Stimulated activated CD4-positive, alpha-beta T cell treated with anti-CD3 and anti-CD28 coated beads, Interleukin-4, amount 100 ng/mL, for 4 hours (primary cell): ENCODE measurements around the gene FAM170B.

ENCODE experiments used
- DNase-seq, 2 experiments: peaks; one replicate each; pipeline ENCODE4 v3.0.0-alpha.2; 2020

FAM170B gene

GRCh38 chr10:49133706-49134248, at the start of gene FAM170B:
Gene FAM170B, minus strand, starts transcription at chr10:49134021. Its CDS starts 103 bp downstream, at chr10:49133918.
- no peak for DNase-seq

DNA sequence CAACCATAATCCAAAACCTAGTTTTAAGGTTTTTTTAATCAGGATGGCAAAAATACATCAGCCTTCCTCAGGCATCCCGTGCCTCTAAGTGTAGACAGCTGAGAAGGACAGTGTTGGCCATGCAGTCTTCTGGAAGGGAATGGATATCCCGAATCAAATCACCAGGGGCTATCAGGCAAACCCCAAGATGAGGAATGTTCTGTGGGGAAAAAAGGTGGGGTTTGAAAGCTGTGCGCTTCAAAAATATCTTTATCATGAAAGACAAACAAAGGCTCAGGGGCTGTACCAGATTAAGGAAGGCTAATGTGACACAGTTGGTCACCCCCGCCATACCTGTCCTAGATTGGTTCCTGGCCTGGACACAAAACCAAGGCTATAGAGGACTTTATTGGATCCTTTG, 49.0 kb upstream of the FAM170B start:
- DNase-seq: no peak

DNA sequence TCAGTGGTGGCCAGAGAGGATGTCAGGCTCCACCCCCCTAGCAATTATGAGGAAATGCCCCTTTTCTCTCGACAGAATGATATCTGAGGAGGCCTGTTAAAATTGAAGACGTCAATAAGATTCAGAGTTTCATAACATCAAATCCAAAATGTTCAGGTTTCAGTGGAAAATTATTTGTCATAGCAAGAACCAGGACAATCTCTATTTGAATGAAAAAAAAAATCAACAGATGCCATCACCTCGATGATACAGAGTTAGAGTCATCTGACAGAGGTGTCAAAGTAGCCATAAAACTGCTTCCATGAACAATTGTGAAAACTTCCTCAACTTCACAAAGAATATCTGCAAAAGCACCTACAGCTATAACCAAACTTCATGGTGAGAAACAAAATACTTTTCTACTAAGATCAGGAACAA, 46.6 kb upstream of the FAM170B start:
- DNase-seq: no peak

DNA sequence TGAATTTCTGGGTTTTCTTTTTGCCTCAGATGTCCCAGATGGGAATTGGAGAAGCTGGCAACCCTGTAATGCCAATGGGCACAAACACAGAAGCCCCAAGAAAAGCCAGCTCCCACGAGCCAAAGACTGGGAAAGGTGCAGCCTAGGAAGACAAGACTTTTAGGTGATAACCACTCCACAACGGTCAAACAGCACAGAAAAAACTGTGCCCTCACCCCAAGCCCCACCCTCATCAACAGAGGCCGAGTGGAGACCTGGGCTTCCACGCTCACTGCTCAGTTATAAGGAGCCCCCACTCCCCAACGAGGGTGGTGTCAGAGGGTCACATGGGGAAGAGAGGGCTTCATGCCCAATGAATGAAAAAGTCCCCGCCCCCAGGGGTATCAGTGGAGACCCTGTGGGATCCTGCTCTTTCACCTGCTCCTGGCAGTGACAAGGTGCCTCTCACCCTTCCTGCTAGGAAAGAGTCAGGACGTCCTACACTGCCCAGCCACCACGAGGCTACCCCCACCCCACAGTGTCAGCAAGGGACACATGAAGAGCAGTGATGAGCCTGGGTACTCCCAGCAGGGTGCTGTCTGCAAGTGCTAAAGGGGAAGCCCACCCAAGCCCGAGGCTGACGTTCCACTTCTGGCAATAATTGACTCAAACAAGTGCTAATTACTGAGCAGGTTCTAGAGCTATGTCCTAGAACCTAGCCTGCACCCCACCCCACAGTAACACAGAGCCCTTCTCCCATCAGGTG, 46.0 kb upstream of the FAM170B start:
- no peak for DNase-seq

DNA sequence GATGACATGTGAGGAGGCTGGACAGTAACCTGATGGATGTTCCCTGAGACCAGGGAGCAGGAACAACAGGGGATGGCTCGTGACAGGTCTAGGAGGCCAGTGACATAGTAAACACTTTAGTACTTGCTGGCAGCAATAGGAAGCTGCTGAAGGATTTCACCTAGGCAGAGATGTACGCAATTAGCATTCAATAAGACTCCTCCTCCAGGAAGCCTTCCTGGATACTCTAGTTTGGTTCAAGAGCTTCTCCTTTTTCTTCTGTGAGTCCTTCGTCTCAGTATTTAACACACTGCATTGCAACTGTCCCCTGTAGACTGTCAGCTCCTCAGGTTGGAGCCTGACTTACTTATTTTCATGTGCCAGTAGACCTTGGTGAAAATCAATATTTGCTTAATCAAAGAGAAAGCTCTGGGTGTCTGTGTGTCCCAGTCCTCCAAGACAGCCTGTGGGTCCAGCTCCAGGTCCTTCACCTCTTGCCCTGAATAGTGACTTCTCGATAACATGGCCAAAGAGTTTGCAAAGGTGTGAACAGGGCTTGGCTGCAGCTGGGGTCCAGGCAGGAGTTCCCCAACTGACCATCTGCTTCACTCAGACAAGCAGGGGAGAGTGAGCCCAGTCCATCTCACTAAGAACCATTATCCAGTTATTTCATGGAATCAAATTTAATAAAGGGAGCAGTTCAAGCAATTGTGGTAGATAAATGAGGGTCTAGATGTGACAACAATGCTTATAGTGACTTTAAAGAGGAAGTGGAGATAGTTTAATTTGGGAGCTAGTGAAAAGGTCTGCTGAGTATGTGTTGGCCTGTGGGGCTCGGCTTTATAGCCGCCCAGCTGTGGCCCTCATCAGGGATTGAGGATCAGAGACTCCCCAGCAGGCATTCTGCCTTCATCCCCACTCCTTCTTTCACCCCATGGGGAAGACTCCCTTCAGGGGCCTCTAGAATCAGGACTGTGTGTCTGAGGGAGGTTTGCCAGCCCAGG, 45.0 kb upstream of the FAM170B start:
- DNase-seq: no peak

DNA sequence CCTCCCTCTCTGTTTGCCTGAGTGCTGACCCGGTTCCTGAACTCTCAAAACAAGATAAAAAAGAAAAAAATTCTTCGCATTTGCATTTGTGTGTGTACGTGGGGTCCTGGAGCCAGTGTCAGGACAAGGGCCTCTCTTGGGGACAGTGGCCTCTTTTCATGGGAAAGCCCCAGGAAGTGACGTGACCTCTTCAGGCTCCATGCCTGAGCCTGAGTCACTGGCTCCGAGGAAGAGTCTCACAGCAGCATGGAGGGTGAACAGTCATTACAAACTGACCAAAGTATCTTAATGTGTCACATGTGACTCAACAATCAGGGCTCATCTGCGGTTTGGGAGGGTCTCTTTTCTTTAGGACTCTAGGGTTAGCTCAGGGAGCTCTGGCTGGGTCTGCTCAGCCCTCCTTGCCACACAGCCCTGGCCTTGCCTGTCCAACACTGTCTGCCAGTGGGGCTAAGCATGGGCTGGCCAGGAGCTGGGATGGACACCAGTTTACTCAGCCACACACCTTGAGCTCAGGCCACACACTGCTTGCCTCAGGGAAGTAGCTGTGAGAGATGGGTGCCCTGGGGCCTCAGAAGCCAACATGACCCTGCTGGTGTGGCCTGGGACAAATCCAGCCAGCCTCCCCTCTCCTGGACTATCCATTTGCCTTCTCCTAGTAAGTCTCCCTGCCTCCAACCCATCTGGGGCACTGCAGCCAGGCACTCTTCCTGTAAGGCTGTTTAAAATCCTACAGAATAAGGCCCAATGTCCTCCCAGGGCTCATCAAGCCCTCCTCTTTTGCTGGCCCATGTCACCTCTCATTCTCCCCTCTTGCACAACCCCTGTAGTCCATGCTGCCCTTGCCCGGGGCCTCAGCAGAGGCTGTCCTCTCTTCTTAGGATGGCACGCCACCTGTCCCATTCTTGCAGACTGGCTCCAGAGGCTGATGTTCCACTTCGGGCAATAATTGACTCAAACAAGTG, 43.9 kb upstream of the FAM170B start:
- peak in 1 of 2 experiments; percentile 36 for DNase-seq

- DNase-seq: no peak
Observed at GRCh38 chr10:49176310-49177268, 42.8 kb upstream of the FAM170B start.

- DNase-seq: no peak
Observed at GRCh38 chr10:49175587-49176309, 41.9 kb upstream of the FAM170B start.

DNA sequence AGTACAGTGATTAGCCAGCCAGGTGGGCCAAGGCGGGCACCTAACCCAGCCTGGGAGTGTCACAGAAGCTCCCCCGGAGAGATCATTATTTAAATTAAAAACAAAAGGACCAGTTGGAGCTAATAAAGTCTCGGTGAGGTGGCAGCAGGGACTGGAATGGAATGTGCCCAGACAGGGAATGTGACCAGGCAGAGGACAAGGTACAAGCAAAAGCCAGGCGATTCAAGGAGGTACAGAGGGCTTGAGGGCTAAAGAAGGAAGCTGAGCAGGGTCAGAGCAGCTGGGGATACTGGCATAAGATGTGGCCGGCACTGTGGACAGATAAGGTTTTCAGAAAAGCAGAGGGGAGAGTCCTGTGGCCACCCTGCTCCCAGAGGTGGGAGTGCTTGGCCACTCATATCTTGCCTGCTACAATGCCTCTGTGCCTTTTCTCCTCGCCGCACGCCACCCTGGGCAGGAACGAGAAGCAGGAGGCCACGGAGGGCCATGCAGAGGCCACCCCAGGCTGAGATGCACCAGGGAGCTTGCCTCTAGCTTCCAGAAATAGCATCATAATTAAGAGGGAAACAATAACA, 41.2 kb upstream of the FAM170B start:
- no peak for DNase-seq

DNA sequence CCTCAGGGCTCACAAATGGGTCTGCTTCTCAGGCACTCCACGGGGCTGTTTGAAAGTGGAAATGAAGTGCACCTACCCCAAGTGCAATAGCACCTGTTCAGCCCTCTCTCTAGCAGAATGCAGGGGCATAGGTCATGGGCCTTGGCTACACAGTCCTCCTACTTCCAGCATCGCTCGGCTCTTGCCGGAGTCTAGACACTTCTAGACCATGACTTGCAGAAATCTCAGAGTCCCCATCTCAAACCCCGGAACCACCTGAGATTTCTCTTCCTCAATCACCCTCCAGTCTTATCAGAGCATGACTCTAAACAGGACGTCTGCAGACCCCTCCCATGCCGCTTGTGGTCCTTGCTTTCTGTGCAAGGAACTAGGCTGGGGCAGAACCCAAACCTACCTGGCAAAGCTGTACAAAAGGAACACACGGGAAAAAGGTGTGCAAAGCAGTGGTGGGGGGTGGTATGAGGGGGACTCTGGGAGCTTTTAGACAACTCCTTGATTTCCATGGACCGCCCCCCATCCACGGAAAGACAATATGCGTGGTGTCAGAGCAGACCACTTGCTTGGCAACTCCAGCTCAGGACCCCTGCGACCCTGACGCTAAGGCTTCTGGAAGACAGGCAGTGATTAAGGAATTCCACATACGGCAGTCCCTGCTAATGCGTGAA, 40.6 kb upstream of the FAM170B start:
- DNase-seq: no peak

GRCh38 chr10:49173853-49174252, 40.0 kb upstream of the FAM170B start:
- DNase-seq: no peak

DNA sequence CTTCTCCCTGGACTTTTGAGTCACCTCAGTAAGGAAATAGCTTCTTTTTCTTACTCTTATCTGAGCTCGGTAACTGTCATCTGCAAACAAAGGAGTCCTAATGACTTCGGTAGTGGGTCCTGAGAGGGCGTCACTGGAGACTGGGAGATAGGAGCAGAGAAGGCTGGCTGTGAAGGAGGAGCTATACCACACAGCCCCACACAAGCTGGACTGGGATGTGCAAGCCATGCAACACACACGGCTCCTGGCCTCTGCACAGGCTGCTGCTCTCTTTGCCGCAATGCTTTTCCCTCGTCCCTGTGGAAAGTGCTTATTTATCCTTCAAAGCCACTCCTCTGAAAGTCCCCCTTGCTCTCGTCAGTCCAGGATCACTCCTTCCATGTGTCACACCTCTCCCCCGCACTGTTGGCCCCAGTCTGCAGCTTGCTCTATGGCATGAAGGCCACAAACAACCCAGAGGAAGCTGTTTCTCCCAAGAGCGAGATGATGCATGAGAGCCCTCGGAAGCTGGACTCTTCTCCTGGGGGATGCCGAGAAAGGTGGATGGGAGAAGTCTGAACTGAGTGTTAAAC, 39.5 kb upstream of the FAM170B start:
- DNase-seq: no peak

DNA sequence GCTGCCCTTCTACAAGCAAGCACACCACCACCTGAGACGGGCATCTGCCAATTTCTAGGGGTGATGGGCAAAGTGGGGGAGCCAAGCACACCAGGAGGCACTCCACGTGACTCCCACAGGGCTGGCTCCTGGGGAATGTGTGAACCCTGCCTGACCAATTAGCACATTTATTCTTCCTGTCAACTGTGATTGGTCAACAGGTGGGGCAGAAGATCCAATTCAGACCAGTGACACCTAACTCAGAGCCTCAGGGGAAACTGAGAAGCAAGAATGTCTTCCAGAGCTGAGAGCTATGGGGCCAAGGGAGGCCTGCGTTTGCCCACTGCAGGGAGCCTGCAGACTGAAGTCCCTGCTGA, 38.9 kb upstream of the FAM170B start:
- DNase-seq: no peak

DNA sequence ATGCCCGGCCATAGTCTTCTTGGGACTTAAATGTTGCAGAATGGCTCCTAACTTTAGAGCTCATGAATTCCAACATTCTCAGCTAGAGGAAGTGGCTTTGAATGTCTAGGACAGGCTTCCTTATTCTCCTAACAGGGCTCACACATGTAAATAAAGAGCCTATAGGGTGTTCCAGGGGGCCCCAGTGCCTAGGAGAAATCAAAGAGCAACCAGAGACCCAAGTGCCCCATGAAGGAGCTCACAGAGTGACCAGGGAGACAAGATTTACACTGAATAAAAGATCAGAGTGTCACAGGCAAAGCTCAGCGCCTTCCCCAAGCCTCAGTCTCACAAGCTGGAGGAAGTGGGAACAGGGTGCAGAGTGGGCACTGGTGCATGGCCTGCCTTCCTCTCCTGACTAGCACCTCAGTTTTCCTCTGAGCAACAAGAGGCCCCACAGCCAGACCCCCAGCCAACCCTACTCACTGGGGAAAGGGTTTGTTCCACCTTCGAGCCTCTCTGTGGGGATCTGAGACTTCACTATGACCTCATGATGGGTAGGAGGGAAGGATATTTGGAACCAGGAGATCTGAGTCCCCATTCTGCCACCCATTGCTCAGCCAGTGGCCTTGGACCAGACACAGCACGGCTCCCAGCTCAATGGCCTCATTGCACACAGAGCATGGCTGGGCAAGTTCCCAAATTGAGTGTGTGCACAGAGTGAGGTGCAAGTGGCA, 38.4 kb upstream of the FAM170B start:
- no peak for DNase-seq

- no peak for DNase-seq
Observed at GRCh38 chr10:49171326-49172060, 37.7 kb upstream of the FAM170B start.

DNA sequence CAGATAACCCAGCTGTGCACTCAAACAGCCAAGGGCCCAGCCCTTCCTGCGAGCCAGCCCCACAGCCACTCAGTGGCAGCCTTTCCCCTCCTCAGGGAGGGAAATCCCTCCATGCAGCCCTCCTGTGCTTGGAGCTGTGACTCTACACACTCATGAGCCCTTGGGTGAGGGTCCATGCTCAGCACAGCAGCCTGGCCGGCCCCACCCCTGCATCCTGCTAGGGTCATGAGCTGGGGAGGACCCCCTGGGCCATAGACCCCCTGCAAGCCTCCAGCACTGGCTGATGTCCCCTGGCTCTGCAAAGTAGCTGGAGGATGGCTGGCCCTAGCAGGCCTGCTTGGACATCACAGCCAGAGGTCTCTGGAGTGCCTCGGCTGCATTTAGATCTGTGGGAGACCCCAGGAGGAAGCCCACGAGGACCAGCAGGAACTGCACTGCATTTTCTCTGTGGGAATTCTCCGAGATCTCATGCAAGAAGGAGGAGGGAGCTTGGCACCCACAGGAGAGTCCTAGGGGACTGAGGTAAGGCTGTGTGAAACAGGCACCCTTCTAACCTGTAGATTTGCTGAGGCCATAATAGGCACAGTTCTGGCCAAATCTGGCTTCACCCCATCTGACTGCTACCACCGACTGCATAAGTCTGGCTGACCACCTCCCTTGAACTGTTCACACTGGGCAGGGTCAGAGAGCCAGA, 37.0 kb upstream of the FAM170B start:
- no peak for DNase-seq

DNA sequence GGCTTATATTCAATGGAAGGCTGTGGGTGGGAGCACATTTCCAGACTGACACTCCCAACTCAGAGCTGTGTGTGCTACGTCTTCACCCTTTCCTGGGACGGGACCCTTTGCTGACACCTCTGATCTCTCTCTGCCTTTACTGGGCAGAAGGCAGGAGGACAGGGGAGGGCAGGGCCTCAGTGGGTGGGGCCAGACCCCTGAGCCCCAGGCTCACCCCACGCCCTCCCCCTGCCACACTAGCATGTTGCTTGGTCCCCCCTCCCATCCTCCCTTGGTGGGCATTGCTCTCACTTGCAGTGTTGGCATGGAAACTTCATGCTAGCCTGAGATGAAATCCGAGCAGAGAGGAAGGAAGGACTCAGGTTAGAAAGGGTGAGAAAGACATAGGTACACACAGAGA, 36.0 kb upstream of the FAM170B start:
- DNase-seq: no peak
